Measurements from ENCODE around the gene DCAF15. TPM values are rescaled to one million over a fixed set of nuclear protein-coding genes. Genes with fewer than 3 reads are reported as not detected.

The DCAF15 gene
- total and polyA plus RNA-seq, 2 experiments from 2014 or later, result 39.5 to 81.3 TPM

- no peak for TF ChIP-seq ZNF462 (CRISPR knock-in tag; IDR thresholded peaks at IDR 0.05)
- TF ChIP-seq JUNB (IDR thresholded peaks at IDR 0.05; ENCODE audit: unreplicated experiment), result no peak
- TF ChIP-seq EZH2phosphoT487 (IDR thresholded peaks at IDR 0.05; ENCODE audit: unreplicated experiment), result no peak
- TF ChIP-seq STAT1 (IDR thresholded peaks at IDR 0.05; ENCODE audit: unreplicated experiment), result no peak
- no peak for TF ChIP-seq POLR2AphosphoS5 (IDR thresholded peaks at IDR 0.05; ENCODE audit: low read depth)
- TF ChIP-seq EZH2 (IDR thresholded peaks at IDR 0.05; ENCODE audit: low read depth, unreplicated experiment), result no peak
Measured at GRCh38 chr19:13934785-13935109, 17.6 kb upstream of the DCAF15 start (continued).

- Histone ChIP-seq H3K27ac (ENCODE audit: low read depth) (no peak overlapping the region), H2AFZ (no peak overlapping the region), H3K27me3 (ENCODE audit: insufficient read depth) (no peaks in the 10 kb centered on the region), H3K79me2 (replicated peaks; ENCODE audit: insufficient read depth) (no peaks in the 10 kb centered on the region), H3K36me3 (ENCODE audit: insufficient read depth) (no peaks in the 10 kb centered on the region), H3K4me2 (peak overlapping the region; percentile 48; the same call in 1 of the 2 replicates), H3F3A (replicated peaks; ENCODE audit: low read depth) (peaks cover 15% of the 10 kb centered on the region), H3K4me1 (ENCODE audit: insufficient read depth) (peaks cover 14% of the 10 kb centered on the region; the same call in 1 of the 2 replicates), H4K20me1 (replicated peaks; ENCODE audit: insufficient read depth) (no peaks in the 10 kb centered on the region), H3K9me2 (ENCODE audit: insufficient read depth) (no peaks in the 10 kb centered on the region), H3K4me3 (no peak overlapping the region)
- no peak overlapping the region for H3K4me3 Mint-ChIP-seq
- peak; percentile 61 for ATAC-seq
- peaks cover 31% of the 10 kb centered on the region for H3K4me1 Mint-ChIP-seq
- no peak overlapping the region; the same call in 1 of the 2 replicates for H3K27ac Mint-ChIP-seq
- H3K36me3 Mint-ChIP-seq (ENCODE audit: low read depth), result no peaks in the 10 kb centered on the region; the same call in 2 of the 3 replicates
- H3K27me3 Mint-ChIP-seq (ENCODE audit: insufficient read depth, low read depth, poor library complexity), result peaks cover 9% of the 10 kb centered on the region
- H3K9me3 Mint-ChIP-seq, result no peaks in the 10 kb centered on the region; the same call in 2 of the 3 replicates
- DNase-seq (ENCODE audit: low spot score), result peak; percentile 81
- TF ChIP-seq POLR2AphosphoS5 (IDR thresholded peaks at IDR 0.05; ENCODE audit: low read depth), result no peak
- TF ChIP-seq, protein P1, sequence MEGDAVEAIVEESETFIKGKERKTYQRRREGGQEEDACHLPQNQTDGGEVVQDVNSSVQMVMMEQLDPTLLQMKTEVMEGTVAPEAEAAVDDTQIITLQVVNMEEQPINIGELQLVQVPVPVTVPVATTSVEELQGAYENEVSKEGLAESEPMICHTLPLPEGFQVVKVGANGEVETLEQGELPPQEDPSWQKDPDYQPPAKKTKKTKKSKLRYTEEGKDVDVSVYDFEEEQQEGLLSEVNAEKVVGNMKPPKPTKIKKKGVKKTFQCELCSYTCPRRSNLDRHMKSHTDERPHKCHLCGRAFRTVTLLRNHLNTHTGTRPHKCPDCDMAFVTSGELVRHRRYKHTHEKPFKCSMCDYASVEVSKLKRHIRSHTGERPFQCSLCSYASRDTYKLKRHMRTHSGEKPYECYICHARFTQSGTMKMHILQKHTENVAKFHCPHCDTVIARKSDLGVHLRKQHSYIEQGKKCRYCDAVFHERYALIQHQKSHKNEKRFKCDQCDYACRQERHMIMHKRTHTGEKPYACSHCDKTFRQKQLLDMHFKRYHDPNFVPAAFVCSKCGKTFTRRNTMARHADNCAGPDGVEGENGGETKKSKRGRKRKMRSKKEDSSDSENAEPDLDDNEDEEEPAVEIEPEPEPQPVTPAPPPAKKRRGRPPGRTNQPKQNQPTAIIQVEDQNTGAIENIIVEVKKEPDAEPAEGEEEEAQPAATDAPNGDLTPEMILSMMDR (conservative IDR thresholded peaks at IDR 0.05; ENCODE audit: low read depth in 2 of 2), result no peak
- no peak for TF ChIP-seq EZH2phosphoT487 (IDR thresholded peaks at IDR 0.05; ENCODE audit: unreplicated experiment)
- no peak for TF ChIP-seq ETS1 (IDR thresholded peaks at IDR 0.05)
- TF ChIP-seq, protein P2, sequence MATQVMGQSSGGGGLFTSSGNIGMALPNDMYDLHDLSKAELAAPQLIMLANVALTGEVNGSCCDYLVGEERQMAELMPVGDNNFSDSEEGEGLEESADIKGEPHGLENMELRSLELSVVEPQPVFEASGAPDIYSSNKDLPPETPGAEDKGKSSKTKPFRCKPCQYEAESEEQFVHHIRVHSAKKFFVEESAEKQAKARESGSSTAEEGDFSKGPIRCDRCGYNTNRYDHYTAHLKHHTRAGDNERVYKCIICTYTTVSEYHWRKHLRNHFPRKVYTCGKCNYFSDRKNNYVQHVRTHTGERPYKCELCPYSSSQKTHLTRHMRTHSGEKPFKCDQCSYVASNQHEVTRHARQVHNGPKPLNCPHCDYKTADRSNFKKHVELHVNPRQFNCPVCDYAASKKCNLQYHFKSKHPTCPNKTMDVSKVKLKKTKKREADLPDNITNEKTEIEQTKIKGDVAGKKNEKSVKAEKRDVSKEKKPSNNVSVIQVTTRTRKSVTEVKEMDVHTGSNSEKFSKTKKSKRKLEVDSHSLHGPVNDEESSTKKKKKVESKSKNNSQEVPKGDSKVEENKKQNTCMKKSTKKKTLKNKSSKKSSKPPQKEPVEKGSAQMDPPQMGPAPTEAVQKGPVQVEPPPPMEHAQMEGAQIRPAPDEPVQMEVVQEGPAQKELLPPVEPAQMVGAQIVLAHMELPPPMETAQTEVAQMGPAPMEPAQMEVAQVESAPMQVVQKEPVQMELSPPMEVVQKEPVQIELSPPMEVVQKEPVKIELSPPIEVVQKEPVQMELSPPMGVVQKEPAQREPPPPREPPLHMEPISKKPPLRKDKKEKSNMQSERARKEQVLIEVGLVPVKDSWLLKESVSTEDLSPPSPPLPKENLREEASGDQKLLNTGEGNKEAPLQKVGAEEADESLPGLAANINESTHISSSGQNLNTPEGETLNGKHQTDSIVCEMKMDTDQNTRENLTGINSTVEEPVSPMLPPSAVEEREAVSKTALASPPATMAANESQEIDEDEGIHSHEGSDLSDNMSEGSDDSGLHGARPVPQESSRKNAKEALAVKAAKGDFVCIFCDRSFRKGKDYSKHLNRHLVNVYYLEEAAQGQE (IDR thresholded peaks at IDR 0.05; ENCODE audit: unreplicated experiment), result no peak
- no peak for TF ChIP-seq EZH2 (IDR thresholded peaks at IDR 0.05; ENCODE audit: low read depth, unreplicated experiment)
- no peak for TF ChIP-seq JUNB (IDR thresholded peaks at IDR 0.05; ENCODE audit: unreplicated experiment)
- TF ChIP-seq ZNF114 (CRISPR knock-in tag; IDR thresholded peaks at IDR 0.05), result no peak
- no peak for TF ChIP-seq ZNF331 (CRISPR knock-in tag; IDR thresholded peaks at IDR 0.05; ENCODE audit: low read depth)
Measured at GRCh38 chr19:13935765-13936510, 16.4 kb upstream of the DCAF15 start.

Data from GM23338 (cell line).